Measurements from ENCODE around the gene CPA1.
"Not testable (repeated sequence)": the region's sequence is repeated elsewhere in the genome, so short reads cannot be mapped to it uniquely, and the experiment has no call there.

CPA1 gene

GRCh38 chr7:130374507-130374906, 5.8 kb upstream of the CPA1 start:
- DNase-seq, result no peak

DNA sequence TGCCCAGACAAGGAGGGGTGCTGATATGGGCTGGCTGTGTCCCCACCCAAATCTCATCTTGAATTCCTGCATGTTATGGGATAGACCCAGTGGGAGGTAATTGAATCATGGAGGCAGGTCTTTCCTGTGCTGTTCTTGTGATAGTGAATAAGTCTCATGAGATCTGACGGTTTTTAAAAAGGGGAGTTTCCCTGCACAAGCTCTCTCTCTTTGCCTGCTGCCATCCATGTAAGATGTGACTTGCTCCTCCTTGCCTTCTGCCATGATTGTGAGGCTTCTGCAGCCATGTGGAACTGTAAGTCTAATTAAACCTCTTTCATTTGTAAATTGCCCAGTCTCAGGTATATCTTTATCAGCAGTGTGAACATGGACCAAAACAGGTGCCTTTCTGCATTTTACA, 3.8 kb upstream of the CPA1 start:
- DNase-seq, result not testable (repeated sequence)

- DNase-seq, result no peak
Observed at GRCh38 chr7:130377178-130377577, 3.1 kb upstream of the CPA1 start.

DNA sequence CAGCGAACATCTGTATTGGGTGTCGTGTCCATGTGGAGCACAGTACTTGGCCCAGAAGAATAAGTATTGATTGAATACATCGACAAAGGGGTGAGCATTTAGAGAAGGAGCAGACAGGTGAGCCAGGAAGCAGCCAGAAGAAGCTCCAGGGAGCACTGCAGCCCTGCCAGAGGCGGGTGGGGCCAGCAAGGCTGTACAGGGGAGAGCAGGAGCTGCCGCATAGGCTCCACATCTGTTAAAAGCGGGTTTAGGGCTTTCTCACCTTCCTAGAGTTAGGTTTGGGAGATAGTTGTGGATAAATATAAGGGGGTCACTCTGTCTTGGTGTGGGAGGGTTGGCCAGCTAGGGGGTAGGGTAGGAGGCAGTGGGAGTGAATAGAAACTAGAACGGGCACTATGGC, 1.3 kb upstream of the CPA1 start:
- no peak for DNase-seq

DNA sequence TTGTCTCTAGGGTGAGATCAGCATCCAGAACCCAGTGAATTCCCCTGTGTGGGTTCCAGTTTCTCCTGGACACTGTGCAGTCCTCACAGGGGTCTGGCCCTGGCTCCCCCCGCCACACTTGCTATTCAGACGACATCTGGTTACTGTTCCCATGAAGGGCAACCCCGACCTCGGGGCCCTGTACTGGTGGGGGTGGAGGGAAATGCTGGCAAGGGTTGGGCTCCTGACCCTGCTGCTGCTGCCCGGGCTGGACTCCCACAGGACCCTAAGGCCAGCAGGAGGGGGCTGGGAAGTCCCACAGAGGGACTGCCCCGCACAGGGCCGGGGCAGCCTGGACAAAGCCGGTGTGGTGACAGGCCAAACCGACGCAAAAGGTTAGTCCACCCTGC, 768 bp upstream of the CPA1 start:
- DNase-seq, result no peak

GRCh38 chr7:130380861-130381455, 664 bp downstream of the CPA1 start:
- DNase-seq, result no peak

DNA sequence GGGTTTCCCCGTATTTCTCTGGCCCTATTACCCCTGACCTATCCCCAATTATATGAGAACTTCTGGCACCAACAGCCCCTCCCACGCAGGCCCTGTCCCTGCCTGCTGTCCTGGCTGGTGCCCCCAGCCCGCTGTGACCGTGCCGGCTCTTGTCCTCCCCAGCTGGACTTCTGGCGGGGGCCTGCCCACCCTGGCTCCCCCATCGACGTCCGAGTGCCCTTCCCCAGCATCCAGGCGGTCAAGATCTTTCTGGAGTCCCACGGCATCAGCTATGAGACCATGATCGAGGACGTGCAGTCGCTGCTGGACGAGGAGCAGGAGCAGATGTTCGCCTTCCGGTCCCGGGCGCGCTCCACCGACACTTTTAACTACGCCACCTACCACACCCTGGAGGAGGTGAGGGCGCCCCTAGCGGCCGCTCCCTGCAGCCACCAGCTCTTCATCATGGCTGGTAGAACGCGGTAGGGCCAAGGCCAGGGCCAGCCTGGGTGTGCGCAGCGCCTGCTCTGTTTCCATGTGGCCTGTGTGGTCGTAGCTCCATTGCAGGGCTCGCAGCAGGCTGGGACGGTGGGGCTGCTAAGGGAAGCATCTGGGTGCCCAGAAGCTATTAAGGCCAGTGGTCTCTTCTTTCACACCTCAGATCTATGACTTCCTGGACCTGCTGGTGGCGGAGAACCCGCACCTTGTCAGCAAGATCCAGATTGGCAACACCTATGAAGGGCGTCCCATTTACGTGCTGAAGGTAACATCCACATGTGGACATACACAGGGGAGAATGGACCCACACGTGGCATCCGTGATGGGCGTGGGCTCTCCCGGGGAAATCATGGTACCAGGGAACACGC, 1.4 kb downstream of the CPA1 start:
- no peak for DNase-seq

DNA sequence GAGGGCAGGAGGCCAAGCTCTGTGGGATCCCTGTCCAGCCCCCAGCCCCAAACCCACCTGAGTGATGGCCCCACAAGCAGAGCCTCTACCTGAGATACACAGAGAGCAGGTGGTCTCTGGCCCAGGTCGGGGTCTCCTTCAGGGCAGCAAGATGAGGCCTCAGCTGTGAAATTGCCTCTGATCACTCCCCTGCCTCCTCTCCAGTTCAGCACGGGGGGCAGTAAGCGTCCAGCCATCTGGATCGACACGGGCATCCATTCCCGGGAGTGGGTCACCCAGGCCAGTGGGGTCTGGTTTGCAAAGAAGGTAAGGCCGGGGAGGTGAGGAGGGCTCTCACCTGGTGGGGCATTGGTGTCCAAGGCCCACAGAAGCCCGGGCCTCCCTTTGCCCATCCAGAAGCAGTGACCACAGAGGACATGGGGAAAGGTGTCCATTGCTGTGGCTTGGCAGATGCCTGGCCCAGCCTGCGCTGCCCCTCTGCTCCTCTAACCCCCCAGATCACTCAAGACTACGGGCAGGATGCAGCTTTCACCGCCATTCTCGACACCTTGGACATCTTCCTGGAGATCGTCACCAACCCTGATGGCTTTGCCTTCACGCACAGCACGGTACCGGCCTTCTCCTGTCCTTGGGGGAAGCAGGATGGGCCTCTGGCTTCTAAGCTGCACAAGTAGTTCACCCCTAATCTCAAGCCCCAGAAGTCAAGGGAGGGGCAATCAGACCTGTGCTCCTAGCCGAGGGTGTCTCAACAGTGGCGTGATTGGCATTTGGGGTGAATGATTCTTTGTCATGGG, 3.1 kb downstream of the CPA1 start:
- DNase-seq, result no peak

- no peak for DNase-seq
Observed at GRCh38 chr7:130384371-130384801, 4.1 kb downstream of the CPA1 start.

DNA sequence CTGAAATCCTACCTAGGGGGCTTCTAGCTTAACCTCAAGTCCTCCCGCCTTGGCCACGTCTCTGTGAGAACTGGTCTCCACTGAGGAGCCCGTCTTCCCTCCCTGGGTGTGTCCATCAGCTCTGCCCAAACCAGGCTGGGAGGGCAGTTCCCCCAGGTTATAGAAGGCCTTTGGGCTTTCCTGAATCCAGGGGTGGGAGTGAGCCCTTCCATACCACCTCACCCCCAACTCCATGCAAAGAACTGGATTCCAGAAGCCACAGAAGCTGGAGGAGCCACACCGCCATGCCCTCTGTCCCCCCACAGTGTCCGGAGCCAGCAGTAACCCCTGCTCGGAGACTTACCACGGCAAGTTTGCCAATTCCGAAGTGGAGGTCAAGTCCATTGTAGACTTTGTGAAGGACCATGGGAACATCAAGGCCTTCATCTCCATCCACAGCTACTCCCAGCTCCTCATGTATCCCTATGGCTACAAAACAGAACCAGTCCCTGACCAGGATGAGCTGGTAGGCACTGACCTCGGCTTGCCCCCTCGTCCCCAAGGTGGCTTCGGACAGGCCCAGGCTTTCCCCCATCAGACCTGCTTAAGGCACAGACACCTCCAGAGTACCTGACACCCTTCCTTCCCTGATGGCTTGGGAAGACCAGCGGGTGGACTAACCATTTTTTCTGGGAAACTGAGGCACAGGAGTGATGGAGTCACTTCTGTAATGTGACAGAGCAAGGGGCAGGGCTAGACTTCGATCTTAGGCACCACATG, 4.7 kb downstream of the CPA1 start:
- no peak for DNase-seq

- DNase-seq, result no peak
Observed at GRCh38 chr7:130385600-130386066, 5.3 kb downstream of the CPA1 start.

GRCh38 chr7:130386876-130387275, 6.6 kb downstream of the CPA1 start:
- no peak for DNase-seq

DNA sequence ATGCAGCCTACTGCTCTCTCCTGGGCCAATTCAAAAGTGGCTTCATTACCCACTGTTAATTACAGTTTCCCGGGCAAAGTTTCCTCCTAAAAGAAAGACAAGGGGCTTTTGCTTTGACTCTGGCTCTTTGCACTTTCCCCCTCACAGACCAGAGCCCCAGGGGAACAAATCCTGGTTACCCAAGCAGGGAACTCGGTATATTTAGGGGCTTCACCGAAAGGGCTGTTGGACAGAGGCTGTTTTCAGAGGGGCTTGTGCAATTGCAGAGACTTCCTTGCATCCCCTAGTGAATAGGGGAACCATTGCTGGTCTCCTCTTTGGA, 7.0 kb downstream of the CPA1 start:
- DNase-seq, result no peak

DNA sequence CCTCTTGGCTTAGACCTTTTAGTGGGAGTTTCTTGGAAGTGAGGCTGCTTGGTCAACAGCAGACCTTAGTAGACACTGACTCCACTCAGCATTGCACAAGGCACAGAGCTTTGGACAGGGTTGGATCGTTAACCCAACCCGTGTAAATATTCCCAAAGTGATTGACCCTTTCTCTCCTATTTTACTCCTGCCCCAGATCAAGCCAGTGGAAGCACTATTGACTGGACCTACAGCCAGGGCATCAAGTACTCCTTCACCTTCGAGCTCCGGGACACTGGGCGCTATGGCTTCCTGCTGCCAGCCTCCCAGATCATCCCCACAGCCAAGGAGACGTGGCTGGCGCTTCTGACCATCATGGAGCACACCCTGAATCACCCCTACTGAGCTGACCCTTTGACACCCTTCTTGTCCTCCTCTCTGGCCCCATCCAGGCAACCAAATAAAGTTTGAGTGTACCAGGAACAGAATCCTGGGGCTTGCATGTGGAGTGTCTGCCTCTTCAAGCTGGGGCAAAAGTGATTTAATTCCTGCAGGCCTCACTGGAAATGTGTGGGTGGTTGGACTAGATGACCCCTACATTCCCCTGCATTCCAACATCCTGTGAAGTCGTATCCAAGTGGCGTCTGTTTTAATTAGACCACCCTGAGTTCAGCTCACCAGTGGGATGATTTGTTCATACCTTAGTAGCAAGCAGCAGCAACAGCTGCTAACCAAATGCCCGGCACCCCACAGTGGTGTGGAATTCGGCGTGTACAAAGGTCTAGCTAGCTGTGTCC, 7.5 kb downstream of the CPA1 start:
- no peak for DNase-seq

DNA sequence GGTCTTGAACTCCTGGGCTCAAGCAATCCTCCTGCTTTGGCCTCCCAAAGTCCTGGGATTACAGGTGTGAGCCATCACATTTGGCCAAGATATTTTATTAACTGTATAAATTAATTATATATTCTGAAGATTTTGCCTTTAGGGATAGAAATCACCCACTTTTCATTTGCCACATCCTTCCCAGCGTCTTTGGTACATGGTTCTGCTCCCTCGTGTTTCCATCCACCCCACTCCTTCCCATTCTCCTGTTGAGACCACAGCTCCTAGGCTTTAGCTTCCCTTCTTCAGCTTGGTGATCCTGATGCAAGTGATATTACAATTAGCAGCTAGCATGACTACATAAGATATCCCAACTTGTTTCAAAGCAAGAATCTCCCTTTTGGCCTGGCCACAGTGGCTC, 8.4 kb downstream of the CPA1 start:
- no peak for DNase-seq

- DNase-seq, result no peak
Observed at GRCh38 chr7:130390486-130390885, 10.2 kb downstream of the CPA1 start.

- DNase-seq, result no peak
Observed at GRCh38 chr7:130393101-130393561, 12.8 kb downstream of the CPA1 start.

GRCh38 chr7:130393841-130394411, 13.6 kb downstream of the CPA1 start:
- no peak for DNase-seq

DNA sequence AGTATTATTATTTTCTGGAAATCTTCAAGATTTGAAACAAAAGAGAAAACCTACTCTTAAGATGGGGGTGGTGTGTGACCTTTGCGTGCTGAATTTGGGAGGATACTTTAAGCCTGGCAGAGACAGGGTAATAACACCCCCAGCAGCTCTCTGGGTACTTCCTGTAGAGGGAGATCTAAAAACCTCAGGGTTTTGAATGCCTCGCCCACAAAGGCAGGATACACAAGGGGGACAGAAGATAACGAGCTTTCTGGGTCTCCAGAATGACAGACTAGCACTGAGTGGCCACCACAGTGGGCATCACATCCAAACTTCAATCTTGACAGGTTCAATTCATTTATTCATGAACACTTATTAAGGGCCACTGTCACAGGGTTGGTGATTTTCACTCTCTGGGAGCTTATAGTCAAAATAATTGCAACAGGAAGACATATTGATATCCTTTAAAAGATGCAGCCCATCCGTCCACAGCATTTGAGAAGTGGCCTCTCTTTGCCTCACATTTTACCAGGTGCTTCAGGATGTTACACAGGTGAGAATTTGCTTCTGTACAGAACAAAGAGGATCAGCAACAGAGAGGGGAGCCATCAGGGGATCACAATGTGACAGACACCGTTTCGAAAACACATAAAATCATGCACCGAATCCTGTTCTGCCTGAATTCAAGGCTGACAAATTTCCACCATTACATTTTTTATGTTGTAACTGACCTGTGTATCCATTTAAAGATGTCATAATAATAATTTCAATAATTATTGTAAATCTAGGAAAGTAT, 14.3 kb downstream of the CPA1 start:
- no peak for DNase-seq

GRCh38 chr7:130395421-130395820, 15.1 kb downstream of the CPA1 start:
- no peak for DNase-seq

- DNase-seq, result no peak
Observed at GRCh38 chr7:130396109-130396508, 15.8 kb downstream of the CPA1 start.
